ENCODE results near the gene SYT9.

DNA sequence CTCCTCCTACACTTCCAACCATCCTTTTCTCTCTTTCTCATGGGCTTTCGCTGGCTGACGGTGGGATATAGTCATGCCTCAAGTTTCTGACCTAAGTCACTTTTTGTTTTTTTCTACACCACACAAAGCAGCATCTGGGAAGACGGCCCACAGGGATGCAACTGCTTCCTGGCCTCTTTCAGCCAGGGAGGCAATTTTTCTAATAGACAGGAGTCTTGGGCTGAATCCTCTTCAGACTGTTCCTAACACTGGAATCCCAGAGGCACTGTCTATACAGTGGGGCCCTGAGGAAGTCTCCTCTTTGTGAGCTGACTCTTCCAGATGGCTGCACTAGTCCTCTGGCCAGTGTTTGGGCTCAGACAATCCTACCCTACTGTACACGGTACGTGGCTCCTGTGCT, 193.9 kb downstream of the SYT9 start:
- TF ChIP-seq, protein P1, sequence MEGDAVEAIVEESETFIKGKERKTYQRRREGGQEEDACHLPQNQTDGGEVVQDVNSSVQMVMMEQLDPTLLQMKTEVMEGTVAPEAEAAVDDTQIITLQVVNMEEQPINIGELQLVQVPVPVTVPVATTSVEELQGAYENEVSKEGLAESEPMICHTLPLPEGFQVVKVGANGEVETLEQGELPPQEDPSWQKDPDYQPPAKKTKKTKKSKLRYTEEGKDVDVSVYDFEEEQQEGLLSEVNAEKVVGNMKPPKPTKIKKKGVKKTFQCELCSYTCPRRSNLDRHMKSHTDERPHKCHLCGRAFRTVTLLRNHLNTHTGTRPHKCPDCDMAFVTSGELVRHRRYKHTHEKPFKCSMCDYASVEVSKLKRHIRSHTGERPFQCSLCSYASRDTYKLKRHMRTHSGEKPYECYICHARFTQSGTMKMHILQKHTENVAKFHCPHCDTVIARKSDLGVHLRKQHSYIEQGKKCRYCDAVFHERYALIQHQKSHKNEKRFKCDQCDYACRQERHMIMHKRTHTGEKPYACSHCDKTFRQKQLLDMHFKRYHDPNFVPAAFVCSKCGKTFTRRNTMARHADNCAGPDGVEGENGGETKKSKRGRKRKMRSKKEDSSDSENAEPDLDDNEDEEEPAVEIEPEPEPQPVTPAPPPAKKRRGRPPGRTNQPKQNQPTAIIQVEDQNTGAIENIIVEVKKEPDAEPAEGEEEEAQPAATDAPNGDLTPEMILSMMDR (IDR thresholded peaks at IDR 0.05): no peak
- no peak for TF ChIP-seq POLR2A (IDR thresholded peaks at IDR 0.05)
